GM23248 (cell line): Measurements from ENCODE around the gene CAPN11. TPM values are rescaled to one million over a fixed set of nuclear protein-coding genes. Genes with fewer than 3 reads are reported as not detected.
"Not testable (repeated sequence)": the region's sequence is repeated elsewhere in the genome, so short reads cannot be mapped to it uniquely, and the experiment has no call there.

Experiments used
- DNase-seq: peaks from one replicate; pipeline ENCODE4 v3.0.0-alpha.2; 2015
- H2AFZ ChIP-seq: fragments of 200-600 bp; sonication (generic); 2 replicates; pipeline ENCODE4 v1.6.1; 2016; ENCODE audit warnings: antibody characterized with exemption
- H3F3A ChIP-seq: fragments of 200-600 bp; sonication (generic); 2 replicates; pipeline ENCODE4 v1.6.1; 2016; ENCODE audit warnings: mild to moderate bottlenecking, antibody characterized with exemption, mixed run types; ENCODE audit not compliant: insufficient read depth
- H3K27ac ChIP-seq: fragments of 200-600 bp; sonication (generic); 2 replicates; pipeline ENCODE4 v1.5.1; 2016; ENCODE audit warnings: mild to moderate bottlenecking
- H3K27me3 ChIP-seq: fragments of 200-600 bp; sonication (generic); replicated peaks from 2 replicates; pipeline ENCODE4 v1.6.1; 2016; ENCODE audit warnings: mild to moderate bottlenecking; ENCODE audit not compliant: insufficient read depth
- H3K36me3 ChIP-seq: fragments of 200-600 bp; sonication (generic); 2 replicates; pipeline ENCODE4 v1.6.1; 2016; ENCODE audit warnings: low read depth, mild to moderate bottlenecking
- H3K4me1 ChIP-seq: fragments of 200-600 bp; sonication (generic); 2 replicates; pipeline ENCODE4 v1.6.1; 2016; ENCODE audit warnings: mild to moderate bottlenecking; ENCODE audit not compliant: insufficient read depth
- H3K4me2 ChIP-seq: fragments of 200-600 bp; sonication (generic); one replicate; pipeline ENCODE4 v1.6.1; 2016; ENCODE audit warnings: mild to moderate bottlenecking; ENCODE audit not compliant: unreplicated experiment
- H3K4me3 ChIP-seq: fragments of 200-600 bp; sonication (generic); 2 replicates; pipeline ENCODE4 v1.5.1; 2016; ENCODE audit warnings: mild to moderate bottlenecking
- H3K79me2 ChIP-seq: fragments of 200-600 bp; sonication (generic); 2 replicates; pipeline ENCODE4 v1.6.1; 2016; ENCODE audit warnings: mild to moderate bottlenecking; ENCODE audit not compliant: insufficient read depth
- H3K9ac ChIP-seq: fragments of 200-600 bp; sonication (generic); 2 replicates; pipeline ENCODE4 v1.6.1; 2016; ENCODE audit warnings: mild to moderate bottlenecking
- H3K9me2 ChIP-seq: fragments of 200-600 bp; sonication (generic); 2 replicates; pipeline ENCODE4 v1.6.1; 2016; ENCODE audit warnings: mixed run types, mild to moderate bottlenecking, moderate library complexity; ENCODE audit not compliant: insufficient read depth
- H3K9me3 ChIP-seq: fragments of 200-600 bp; sonication (generic); one replicate; pipeline ENCODE4 v1.6.1; 2017; ENCODE audit warnings: low read depth
- H4K20me1 ChIP-seq: fragments of 200-600 bp; sonication (generic); 2 replicates; pipeline ENCODE4 v1.6.0; 2016; ENCODE audit not compliant: insufficient read depth
- EZH2 ChIP-seq: fragments of 200-600 bp; sonication (generic); IDR thresholded peaks from 2 replicates; pipeline ENCODE4 v1.6.1; 2018; ENCODE audit warnings: antibody characterized with exemption, mild to moderate bottlenecking; ENCODE audit not compliant: insufficient read depth, poor library complexity, severe bottlenecking
- EZH2phosphoT487 ChIP-seq: fragments of 200-600 bp; sonication (generic); IDR thresholded peaks from 2 replicates; pipeline ENCODE4 v1.6.1; 2018; ENCODE audit warnings: antibody characterized with exemption, moderate library complexity, mild to moderate bottlenecking, low read depth; ENCODE audit not compliant: insufficient read depth
- WGBS, 2 experiments: methylation state at CpG; one replicate each; pipeline ENCODE4 v1.1.6; 2015 to 2017; ENCODE audit warnings: low lambda C conversion rate in 2 of 2, low coverage in 1 of 2; ENCODE audit errors: missing lambda C conversion rate in 2 of 2; 5-methylcytosine and 5-hydroxymethylcytosine counted together
- in situ Hi-C: fragments of 300-500 bp; cut with MboI; formaldehyde crosslinking; loops from 2 replicates; pipeline ENCODE4 v1.15.0; 2020
- polyA plus RNA-seq: library from polyadenylated mRNA; unstranded; fragments of >200 nt; fragmentation: Nextera tagmentation; extraction: Ambion mirVana; gene quantifications from 2 replicates; pipeline ENCODE4 v1.2.1, GENCODE V29; 2016
- total RNA-seq: library from RNA; depleted of rRNA; stranded (reverse); fragments of >200 nt; shearing (Covaris generic); gene quantifications from 2 replicates; pipeline ENCODE4 v1.2.3, GENCODE V29; 2014

Gene CAPN11
- total and polyA plus RNA-seq, 2 experiments from 2014 or later, result not detected

- no peak for DNase-seq
- Histone ChIP-seq H3K9me3 (no peaks in the 10 kb centered on the region), H3K36me3 (no peaks in the 10 kb centered on the region), H3F3A (peaks cover 15% of the 10 kb centered on the region), H3K27me3 (no peaks in the 10 kb centered on the region), H3K27ac (no peak overlapping the region), H3K4me3 (no peak overlapping the region), H4K20me1 (no peaks in the 10 kb centered on the region), H3K9me2 (no peaks in the 10 kb centered on the region), H3K9ac (no peak overlapping the region), H3K79me2 (no peaks in the 10 kb centered on the region; the same call in 1 of the 2 replicates), H2AFZ (no peak overlapping the region), H3K4me1 (peaks cover 28% of the 10 kb centered on the region), H3K4me2 (peak overlapping the region; percentile 13)
- WGBS, 2 experiments, result 70 to 80% methylated on average over 8 to 11 of the region's 11 CpGs
- no peak for TF ChIP-seq EZH2phosphoT487
- TF ChIP-seq EZH2, result no peak
- in situ Hi-C loops, result no loop called here
Measured at GRCh38 chr6:44229376-44230033, 70.9 kb downstream of the CAPN11 start.

GRCh38 chr6:44230034-44230675 lies 71.5 kb downstream of the CAPN11 start:
- Histone ChIP-seq H2AFZ (no peak overlapping the region), H3K36me3 (no peaks in the 10 kb centered on the region), H3K27ac (no peak overlapping the region), H3K9ac (no peak overlapping the region), H3F3A (peaks cover 17% of the 10 kb centered on the region), H3K79me2 (no peaks in the 10 kb centered on the region; the same call in 1 of the 2 replicates), H3K27me3 (no peaks in the 10 kb centered on the region), H3K4me3 (no peak overlapping the region), H3K4me1 (peaks cover 33% of the 10 kb centered on the region), H3K9me2 (no peaks in the 10 kb centered on the region), H3K9me3 (no peaks in the 10 kb centered on the region), H3K4me2 (no peak overlapping the region), H4K20me1 (no peaks in the 10 kb centered on the region)
- WGBS, 2 experiments, result 96% methylated on average over 10 of the region's 10 CpGs
- TF ChIP-seq EZH2phosphoT487 (no peak), EZH2 (no peak)
- DNase-seq, result no peak
- in situ Hi-C loops, result no loop called here

- H3K9me2 ChIP-seq, H3K9me3 ChIP-seq, H3K4me3 ChIP-seq, H3K36me3 ChIP-seq, H3K27ac ChIP-seq, H4K20me1 ChIP-seq, DNase-seq, H2AFZ ChIP-seq, H3K4me2 ChIP-seq, H3K79me2 ChIP-seq, H3K9ac ChIP-seq, in situ Hi-C loops, H3K27me3 ChIP-seq: not testable (repeated sequence)
- 82 to 87% methylated on average over 9 of the region's 9 CpGs for WGBS, 2 experiments
- Histone ChIP-seq H3K4me1 (peaks cover 36% of the 10 kb centered on the region), H3F3A (peaks cover 25% of the 10 kb centered on the region)
Measured at GRCh38 chr6:44231426-44231825, 72.8 kb downstream of the CAPN11 start.

GRCh38 chr6:44232676-44233566 lies 74.3 kb downstream of the CAPN11 start:
- Histone ChIP-seq H3F3A (peaks cover 25% of the 10 kb centered on the region), H3K9me2 (no peaks in the 10 kb centered on the region), H3K9me3 (no peaks in the 10 kb centered on the region), H3K79me2 (no peaks in the 10 kb centered on the region), H3K4me1 (peaks cover 43% of the 10 kb centered on the region), H3K9ac (peak overlapping the region; percentile 55; the same call in 1 of the 2 replicates), H2AFZ (0 out of 2 replicates have a peak overlapping the region, but pooled peaks have one; percentile 50), H3K4me3 (no peak overlapping the region), H3K36me3 (no peaks in the 10 kb centered on the region), H3K4me2 (no peak overlapping the region), H3K27ac (peak overlapping the region; percentile 82; the same call in 1 of the 2 replicates), H4K20me1 (no peaks in the 10 kb centered on the region), H3K27me3 (no peaks in the 10 kb centered on the region)
- no peak for DNase-seq
- in situ Hi-C loops, result no loop called here
- WGBS, 2 experiments, result 71 to 72% methylated on average over 16 of the region's 16 CpGs
- TF ChIP-seq EZH2phosphoT487, result no peak
- TF ChIP-seq EZH2, result no peak
